Esophagus muscularis mucosa (tissue), 3 donors: ENCODE data around the gene PIF1.

Source experiments
- CTCF ChIP-seq, 3 experiments: fragments of 200-600 bp in 2 of 3; fragments of 450-650 bp in 1 of 3; sonication (generic) in 2 of 3; IDR thresholded peaks; one replicate each; pipeline ENCODE4 v1.5.1; 2017 to 2019; ENCODE audit warnings: antibody characterized with exemption in 3 of 3, mild to moderate bottlenecking in 2 of 3, moderate library complexity in 1 of 3
- POLR2A ChIP-seq: fragments of 450-650 bp; IDR thresholded peaks from one replicate; pipeline ENCODE4 v1.6.1; 2017; ENCODE audit warnings: antibody characterized with exemption, moderate library complexity, mild to moderate bottlenecking, low read depth

GRCh38 chr15:64774037-64774628 lies 51.3 kb downstream of the PIF1 start:
- TF ChIP-seq CTCF (IDR thresholded peaks at IDR 0.05) (no peak), POLR2A (no peak)
